HG03097 (cell line): ENCODE measurements around the gene CNOT11.
A peak's percentile ranks its signal among the peaks of the same experiment; 100 is the strongest.
"Not testable (repeated sequence)": the region's sequence is repeated elsewhere in the genome, so short reads cannot be mapped to it uniquely, and the experiment has no call there.

Experiments used
- ATAC-seq: cut with Tn5 transposase; IDR thresholded peaks from one replicate; pipeline ENCODE4 v1.9.1; 2021; ENCODE audit not compliant: unreplicated experiment, low FRiP score

Gene CNOT11

DNA sequence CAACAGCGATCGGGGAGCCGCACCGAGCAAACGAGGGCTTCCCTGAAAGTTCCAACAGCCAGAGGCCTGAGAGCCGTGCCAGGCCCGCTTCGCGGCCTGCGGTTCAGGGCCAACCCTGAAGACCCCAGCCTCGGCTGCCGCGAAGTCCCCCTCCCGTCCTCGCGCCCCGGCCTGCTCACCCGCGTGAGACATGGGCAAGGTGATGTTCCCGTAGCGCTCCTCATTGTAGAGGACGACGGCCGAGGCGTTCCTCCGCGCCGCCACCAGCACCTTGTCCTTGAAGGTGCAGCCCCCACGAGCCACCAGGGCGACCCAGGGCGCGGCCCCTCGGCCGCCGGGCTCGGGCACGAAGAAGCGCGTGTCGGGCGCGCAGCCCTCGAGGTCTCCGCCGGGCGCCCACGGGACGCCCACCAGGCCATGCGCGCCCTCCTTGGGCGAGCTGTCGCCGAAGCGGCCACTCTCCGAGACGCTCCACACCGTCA lies 55.3 kb downstream of the CNOT11 start:
- ATAC-seq, result peak; percentile 17

GRCh38 chr2:101308432-101309210 lies 55.9 kb downstream of the CNOT11 start, which contains the start of gene RNF149:
TSS of gene RNF149 (minus strand) at chr2:101308701. CDS start at chr2:101308588, 113 bp downstream.
- ATAC-seq, result peak; percentile 61

DNA sequence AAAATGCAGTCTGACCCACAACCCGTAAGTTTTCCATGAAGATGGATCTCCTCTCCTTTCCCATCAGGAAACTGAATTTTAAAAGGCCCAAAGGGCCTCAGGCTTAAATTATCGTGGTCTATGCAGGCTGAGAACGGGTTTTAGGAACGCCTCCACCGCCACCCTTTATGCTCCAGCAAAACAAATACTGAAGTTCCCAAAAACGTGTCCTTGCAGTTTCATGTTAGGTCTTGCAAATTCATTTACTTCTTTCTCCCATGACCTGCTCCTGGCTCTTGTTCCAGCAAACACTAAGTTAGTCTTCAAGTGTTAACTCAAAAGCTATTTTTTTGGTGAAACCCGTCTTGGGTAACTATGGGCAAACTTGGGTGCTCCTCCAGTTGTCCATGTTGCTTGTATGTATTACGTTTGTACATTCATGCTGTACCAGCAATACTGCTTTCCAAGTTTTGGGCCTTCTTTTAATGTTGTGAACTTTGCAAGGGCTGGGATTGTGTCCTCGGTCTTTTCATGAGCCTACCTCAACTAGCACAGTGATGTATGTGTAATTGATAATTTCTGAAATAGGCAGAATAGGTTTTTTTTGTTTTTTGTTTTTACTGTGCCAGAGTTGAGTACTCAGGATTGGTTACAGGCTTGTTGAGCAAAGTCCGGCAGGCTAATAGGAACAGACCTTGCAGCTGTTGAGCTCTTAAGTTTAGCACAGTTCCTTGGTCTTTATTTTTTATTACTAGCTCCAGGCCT lies 57.6 kb downstream of the CNOT11 start:
- ATAC-seq, result no peak

DNA sequence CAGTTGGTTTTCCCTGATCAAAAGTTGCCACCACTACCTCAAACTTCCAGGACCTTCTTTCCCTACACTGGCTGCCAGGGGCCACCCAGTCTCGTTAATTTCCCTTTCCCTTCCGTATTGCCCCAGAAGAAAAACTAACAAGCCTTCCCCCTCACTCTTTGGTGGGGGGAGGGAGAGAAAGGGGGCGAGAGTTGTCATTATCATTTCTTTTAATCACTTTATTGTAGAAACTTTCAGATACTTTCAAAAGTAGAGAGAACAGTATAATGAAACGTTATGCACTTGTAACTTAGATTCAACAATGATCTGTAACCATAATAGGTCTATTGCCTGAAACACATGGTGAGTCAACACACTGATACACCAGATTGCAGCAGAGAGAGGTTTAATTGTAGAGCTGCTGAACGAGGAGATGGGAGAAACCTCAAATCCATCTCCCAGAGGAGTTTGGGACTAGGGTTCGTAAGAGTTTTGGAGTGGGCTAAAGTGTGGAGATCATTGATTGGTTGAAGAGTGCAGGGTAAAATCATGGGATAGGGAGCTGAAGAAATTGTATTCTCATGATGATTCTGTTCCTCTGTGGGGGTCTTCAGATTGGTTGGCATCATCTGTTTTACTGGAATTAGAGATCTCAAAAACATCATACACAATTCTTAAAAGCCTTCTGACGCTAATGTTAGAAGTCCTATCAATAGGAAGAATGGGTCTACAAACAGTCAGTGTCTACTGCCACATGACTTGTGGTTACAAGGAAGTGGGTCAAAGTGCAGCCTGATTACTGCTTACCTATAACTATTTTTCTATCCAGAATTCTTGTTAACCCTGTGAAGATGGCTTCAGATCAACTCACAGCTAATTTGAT lies 58.4 kb downstream of the CNOT11 start:
- ATAC-seq, result no peak

DNA sequence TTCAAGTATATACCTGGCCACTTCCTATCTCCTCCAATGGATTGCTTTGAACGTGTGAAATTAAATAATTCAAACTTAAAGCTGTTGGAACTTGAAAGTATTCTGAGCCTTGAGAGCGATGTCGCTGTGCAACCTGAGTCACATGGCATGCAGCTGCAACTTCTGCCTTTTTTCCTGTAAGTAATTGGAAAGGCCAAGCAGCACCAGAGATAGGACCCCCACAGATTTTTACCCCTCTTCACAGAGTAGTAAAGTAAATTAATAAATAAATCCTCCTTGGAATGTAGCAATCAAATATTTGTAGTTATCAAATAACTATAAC lies 59.0 kb downstream of the CNOT11 start:
- ATAC-seq, result no peak

DNA sequence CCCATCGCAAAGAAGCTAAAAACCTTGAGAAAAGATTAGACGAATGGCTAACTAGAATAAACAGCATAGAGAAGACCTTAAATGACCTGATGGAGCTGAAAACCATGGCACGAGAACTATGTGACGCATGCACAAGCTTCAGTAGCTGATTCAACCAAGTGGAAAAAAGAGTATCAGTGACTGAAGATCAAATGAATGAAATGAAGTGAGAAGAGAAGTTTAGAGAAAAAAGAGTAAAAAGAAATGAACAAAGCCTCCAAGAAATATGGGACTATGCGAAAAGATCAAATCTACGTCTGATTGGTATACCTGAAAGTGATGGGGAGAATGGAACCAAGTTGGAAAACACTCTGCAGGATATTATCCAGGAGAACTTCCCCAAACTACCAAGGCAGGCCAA lies 63.9 kb downstream of the CNOT11 start:
- ATAC-seq, result not testable (repeated sequence)
